LNCAP (cell line): ENCODE results near the gene NCKAP5.

Experiments
- CTCF ChIP-seq: fragments of 450-650 bp; IDR thresholded peaks from 2 replicates; pipeline ENCODE4 v1.5.1; 2017; ENCODE audit warnings: mild to moderate bottlenecking

NCKAP5 gene

GRCh38 chr2:133500917-133501316 is 67.3 kb downstream of the NCKAP5 start:
- no peak for TF ChIP-seq CTCF

- TF ChIP-seq CTCF: no peak
Observed at GRCh38 chr2:133498662-133499585, 69.3 kb downstream of the NCKAP5 start.

- TF ChIP-seq CTCF: no peak
Observed at GRCh38 chr2:133497951-133498565, 70.2 kb downstream of the NCKAP5 start.

- TF ChIP-seq CTCF: no peak
Observed at GRCh38 chr2:133497270-133497893, 70.9 kb downstream of the NCKAP5 start.

- TF ChIP-seq CTCF: no peak
Observed at GRCh38 chr2:133496501-133497269, 71.6 kb downstream of the NCKAP5 start.

GRCh38 chr2:133495226-133495625 is 73.0 kb downstream of the NCKAP5 start:
- no peak for TF ChIP-seq CTCF
